H9 (cell line): Measurements from ENCODE around the gene TBC1D1. TPM values are rescaled to one million over a fixed set of nuclear protein-coding genes. Genes with fewer than 3 reads are reported as not detected.

Experiments used
- DNase-seq: peaks from one replicate; pipeline ENCODE4 v3.0.0-alpha.2; 2017
- H2AFZ ChIP-seq: one replicate; pipeline ENCODE4 v1.6.1; 2013; ENCODE audit warnings: mild to moderate bottlenecking, low read length, control low read depth, moderate library complexity
- H2AK5ac ChIP-seq: 2 replicates; pipeline ENCODE4 v1.6.1; 2013; ENCODE audit warnings: low read length, control low read depth, mixed read lengths; ENCODE audit not compliant: insufficient read length
- H2BK120ac ChIP-seq: one replicate; pipeline ENCODE4 v1.6.1; 2013; ENCODE audit warnings: low read depth, mild to moderate bottlenecking, low read length, control low read depth, inconsistent platforms; ENCODE audit not compliant: poor library complexity, severe bottlenecking
- H2BK12ac ChIP-seq: 2 replicates; pipeline ENCODE4 v1.6.1; 2013; ENCODE audit warnings: low read length, control low read depth, mixed read lengths, low read depth; ENCODE audit not compliant: insufficient read length
- H2BK15ac ChIP-seq: 2 replicates; pipeline ENCODE4 v1.6.1; 2013; ENCODE audit warnings: low read depth, low read length, control low read depth
- H2BK20ac ChIP-seq: one replicate; pipeline ENCODE4 v1.6.1; 2013; ENCODE audit warnings: low read depth, mild to moderate bottlenecking, low read length, control low read depth, inconsistent platforms; ENCODE audit not compliant: poor library complexity, severe bottlenecking
- H2BK5ac ChIP-seq: 2 replicates; pipeline ENCODE4 v1.6.1; 2013; ENCODE audit warnings: low read length, control low read depth, mixed read lengths; ENCODE audit not compliant: insufficient read length
- H3K14ac ChIP-seq: 2 replicates; pipeline ENCODE4 v1.6.1; 2013; ENCODE audit warnings: low read length, control low read depth; ENCODE audit not compliant: insufficient read depth
- H3K18ac ChIP-seq: 2 replicates; pipeline ENCODE4 v1.6.1; 2013; ENCODE audit warnings: low read depth, mild to moderate bottlenecking, mixed read lengths, low read length, control low read depth; ENCODE audit not compliant: insufficient read length
- H3K23ac ChIP-seq: 2 replicates; pipeline ENCODE4 v1.6.1; 2013; ENCODE audit warnings: low read length, control low read depth, mixed read lengths, low read depth; ENCODE audit not compliant: insufficient read length
- H3K23me2 ChIP-seq: 2 replicates; pipeline ENCODE4 v1.6.1; 2013; ENCODE audit warnings: low read depth, mild to moderate bottlenecking, mixed read lengths, low read length, control low read depth; ENCODE audit not compliant: insufficient read length, poor library complexity, severe bottlenecking
- H3K27ac ChIP-seq: 2 replicates; pipeline ENCODE4 v1.5.1; 2013; ENCODE audit warnings: low read length, control low read depth, mixed read lengths, low read depth; ENCODE audit not compliant: insufficient read length
- H3K27me3 ChIP-seq: 2 replicates; pipeline ENCODE4 v1.6.1; 2013; ENCODE audit warnings: low read length, control low read depth, inconsistent platforms; ENCODE audit not compliant: insufficient read depth
- H3K4ac ChIP-seq: 2 replicates; pipeline ENCODE4 v1.6.1; 2013; ENCODE audit warnings: low read depth, mild to moderate bottlenecking, control low read depth, inconsistent platforms, low read length, moderate library complexity
- H3K4me1 ChIP-seq: 2 replicates; pipeline ENCODE4 v1.6.1; 2013; ENCODE audit warnings: low read length, control low read depth, inconsistent platforms; ENCODE audit not compliant: insufficient read depth
- H3K4me2 ChIP-seq: 2 replicates; pipeline ENCODE4 v1.6.1; 2013; ENCODE audit warnings: low read length, control low read depth, mixed read lengths; ENCODE audit not compliant: insufficient read length, insufficient read depth
- H3K56ac ChIP-seq: 2 replicates; pipeline ENCODE4 v1.6.1; 2013; ENCODE audit warnings: low read depth, mild to moderate bottlenecking, mixed read lengths, low read length, control low read depth; ENCODE audit not compliant: insufficient read length
- H3K79me1 ChIP-seq: 2 replicates; pipeline ENCODE4 v1.6.1; 2013; ENCODE audit warnings: low read depth, mild to moderate bottlenecking, moderate library complexity, low read length, control low read depth, inconsistent platforms; ENCODE audit not compliant: insufficient read depth, poor library complexity, severe bottlenecking
- H3K79me2 ChIP-seq: 2 replicates; pipeline ENCODE4 v1.6.1; 2013; ENCODE audit warnings: low read length, control low read depth, inconsistent platforms; ENCODE audit not compliant: insufficient read depth
- H3K9ac ChIP-seq: 2 replicates; pipeline ENCODE4 v1.6.1; 2013; ENCODE audit warnings: low read length, control low read depth, mixed read lengths; ENCODE audit not compliant: insufficient read length; ENCODE audit errors: extremely low read depth
- H3K9me3 ChIP-seq: one replicate; pipeline ENCODE4 v1.6.1; 2013; ENCODE audit warnings: low read depth, low read length, inconsistent platforms; ENCODE audit not compliant: control insufficient read depth
- H3T11ph ChIP-seq: one replicate; pipeline ENCODE4 v1.6.1; 2013; ENCODE audit warnings: mild to moderate bottlenecking, low read length, control low read depth, inconsistent platforms
- H4K20me1 ChIP-seq: one replicate; pipeline ENCODE4 v1.6.1; 2013; ENCODE audit not compliant: control insufficient read depth, insufficient read length, insufficient read depth
- H4K5ac ChIP-seq: 2 replicates; pipeline ENCODE4 v1.6.1; 2013; ENCODE audit warnings: low read depth, mild to moderate bottlenecking, mixed read lengths, low read length, control low read depth; ENCODE audit not compliant: insufficient read length
- H4K8ac ChIP-seq: replicated peaks from 2 replicates; pipeline ENCODE4 v1.6.1; 2013; ENCODE audit warnings: low read length, control low read depth, mixed read lengths, low read depth; ENCODE audit not compliant: insufficient read length
- H4K91ac ChIP-seq: 2 replicates; pipeline ENCODE4 v1.6.1; 2013; ENCODE audit warnings: low read depth, mild to moderate bottlenecking, moderate library complexity, mixed read lengths, low read length, control low read depth; ENCODE audit not compliant: insufficient read length
- H3K27ac Mint-ChIP-seq, 3 experiments: 2 replicates in 2 of 3; 3 replicates in 1 of 3; pipeline ENCODE4 v1.8.0; 2020 to 2021; ENCODE audit warnings: mixed read lengths in 3 of 3, mild to moderate bottlenecking in 1 of 3, moderate library complexity in 1 of 3
- H3K27me3 Mint-ChIP-seq: 2 replicates; pipeline ENCODE4 v1.8.0; 2021; ENCODE audit warnings: low read depth, mild to moderate bottlenecking, moderate library complexity, mixed read lengths
- H3K36me3 Mint-ChIP-seq, 3 experiments: 2 replicates in 2 of 3; 3 replicates in 1 of 3; pipeline ENCODE4 v1.8.0; 2020 to 2021; ENCODE audit warnings: low read depth in 3 of 3, mixed read lengths in 3 of 3; ENCODE audit not compliant: insufficient read depth in 1 of 3
- H3K4me1 Mint-ChIP-seq, 2 experiments: 2 replicates each; pipeline ENCODE4 v1.8.0; 2020; ENCODE audit warnings: mixed read lengths in 2 of 2
- H3K4me3 Mint-ChIP-seq, 2 experiments: 2 replicates in 1 of 2; 3 replicates in 1 of 2; pipeline ENCODE4 v1.8.0; 2020 to 2021; ENCODE audit warnings: mild to moderate bottlenecking in 2 of 2, mixed read lengths in 2 of 2, moderate library complexity in 1 of 2
- H3K9me3 Mint-ChIP-seq, 2 experiments: 2 replicates in 1 of 2; 3 replicates in 1 of 2; pipeline ENCODE4 v1.8.0; 2020; ENCODE audit warnings: mild to moderate bottlenecking in 2 of 2, mixed read lengths in 2 of 2, moderate library complexity in 1 of 2
- CTCF ChIP-seq: fragments of 200-600 bp; sonication (generic); conservative IDR thresholded peaks from 3 replicates; pipeline ENCODE4 v1.8.0; 2021; ENCODE audit warnings: antibody characterized with exemption, mild to moderate bottlenecking
- WGBS: extraction: QIAGEN DNeasy Blood & Tissue Kit; methylation state at CpG from one replicate; pipeline ENCODE4 v1.1.7; 2013; ENCODE audit warnings: missing lambda C conversion rate, low lambda C conversion rate, mixed read lengths; ENCODE audit not compliant: insufficient read length; ENCODE audit errors: extremely low coverage; 5-methylcytosine and 5-hydroxymethylcytosine counted together
- total RNA-seq: library from RNA; stranded (reverse); gene quantifications from 2 replicates; pipeline ENCODE4 v1.2.1, GENCODE V29; 2021

The TBC1D1 gene
- total RNA-seq, 1 experiment from 2014 or later = 109 TPM

GRCh38 chr4:38160487-38161207, 269.8 kb downstream of the TBC1D1 start:
- H3K23me2 ChIP-seq = no peaks in the 10 kb centered on the region
- no peak overlapping the region; the same call in 1 of the 2 replicates for H3K4ac ChIP-seq
- no peak overlapping the region for H4K8ac ChIP-seq
- peak overlapping the region; percentile 65 for H3K18ac ChIP-seq
- H4K20me1 ChIP-seq = no peaks in the 10 kb centered on the region
- H2BK15ac ChIP-seq = no peak overlapping the region
- H3K4me2 ChIP-seq = no peak overlapping the region
- Mint-ChIP-seq H3K36me3 (peaks cover 0 to 5% (median 3%) of the 10 kb centered on the region in 3 experiments; a peak in 2 of 7 replicates), H3K27me3 (peaks cover 4% of the 10 kb centered on the region), H3K9me3 (peaks cover 9 to 16% of the 10 kb centered on the region in 2 experiments), H3K4me3 (no peak overlapping the region), H3K27ac (peak overlapping the region in 1 of 3 experiments; percentile 56; a peak in 2 of 7 replicates), H3K4me1 (peaks cover 16 to 19% of the 10 kb centered on the region in 2 experiments)
- no peak overlapping the region for H3K56ac ChIP-seq
- peaks cover 5% of the 10 kb centered on the region for H3K9me3 ChIP-seq
- no peaks in the 10 kb centered on the region for H3K27me3 ChIP-seq
- DNase-seq = no peak
- H3K79me1 ChIP-seq = no peaks in the 10 kb centered on the region
- H3K79me2 ChIP-seq = no peaks in the 10 kb centered on the region
- H3K27ac ChIP-seq = no peak overlapping the region
- no peak overlapping the region for H3K23ac ChIP-seq
- no peak overlapping the region for H3K14ac ChIP-seq
- WGBS = no CpG with 5 or more reads among the region's 3 CpGs
- no peak overlapping the region for H2BK5ac ChIP-seq
- H2BK12ac ChIP-seq = no peak overlapping the region
- no peak overlapping the region for H2BK120ac ChIP-seq
- no peak for TF ChIP-seq CTCF
- H4K5ac ChIP-seq = no peak overlapping the region
- no peak overlapping the region for H4K91ac ChIP-seq
- no peak overlapping the region for H3T11ph ChIP-seq
- H2BK20ac ChIP-seq = no peak overlapping the region
- H2AK5ac ChIP-seq = no peak overlapping the region
- H3K9ac ChIP-seq = no peak overlapping the region
- no peak overlapping the region for H2AFZ ChIP-seq
- no peaks in the 10 kb centered on the region; the same call in 1 of the 2 replicates for H3K4me1 ChIP-seq
